OCI-M2 (cell line): Measurements from ENCODE around the gene TLE2.

Experiments
- DNase-seq: peaks from one replicate; lab custom pipeline; 2025; ENCODE audit not compliant: unreplicated experiment; lab: John Stamatoyannopoulos, UW

The TLE2 gene

DNA sequence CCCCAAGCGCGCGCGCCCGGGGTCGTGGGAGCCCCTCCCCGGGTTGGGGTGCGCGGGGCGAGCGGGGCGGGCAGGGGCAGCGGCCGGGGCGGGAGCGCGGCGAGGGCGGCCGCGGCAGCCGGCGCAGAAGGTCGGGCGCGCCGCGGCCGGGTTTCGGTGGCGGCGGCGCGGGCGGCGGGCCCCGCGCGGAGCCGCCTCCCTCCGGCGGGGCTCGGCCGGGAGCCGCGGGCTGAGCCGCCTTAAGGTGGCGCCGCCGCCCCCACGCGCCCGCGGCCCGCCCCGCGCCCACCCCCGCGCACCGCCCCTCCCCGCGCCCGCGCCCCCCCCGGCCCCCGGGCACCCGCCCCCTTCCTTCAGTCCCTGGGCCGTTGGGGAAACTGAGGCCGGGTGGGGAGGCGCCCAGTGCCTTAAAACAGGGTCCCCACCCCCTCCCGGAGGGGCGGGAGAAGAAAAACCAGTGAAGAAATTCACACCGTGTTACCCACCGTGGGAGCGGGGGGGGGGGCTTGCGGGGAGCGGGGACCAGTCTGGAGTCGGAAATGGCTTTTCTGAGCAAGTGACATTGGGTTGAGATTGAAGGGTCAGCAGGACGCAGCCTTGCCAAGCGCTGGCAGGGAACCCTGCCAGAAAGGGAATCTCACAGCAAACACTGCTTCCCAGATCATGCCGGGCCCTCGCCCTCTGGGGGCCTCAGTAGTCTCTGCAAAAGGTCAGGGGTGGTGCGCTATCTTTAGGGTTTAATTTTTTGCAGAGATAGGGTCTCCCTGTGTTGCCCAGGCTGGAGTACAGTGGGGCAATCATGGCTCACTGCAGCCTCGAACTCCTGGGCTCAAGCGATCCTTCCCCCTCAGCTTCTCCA, at the start of gene TLE2:
Gene TLE2 (minus strand): TSS at position 216 of the 859 bp plus-strand sequence. CDS start 376 bp downstream, outside the sequence.
- DNase-seq = no peak

DNA sequence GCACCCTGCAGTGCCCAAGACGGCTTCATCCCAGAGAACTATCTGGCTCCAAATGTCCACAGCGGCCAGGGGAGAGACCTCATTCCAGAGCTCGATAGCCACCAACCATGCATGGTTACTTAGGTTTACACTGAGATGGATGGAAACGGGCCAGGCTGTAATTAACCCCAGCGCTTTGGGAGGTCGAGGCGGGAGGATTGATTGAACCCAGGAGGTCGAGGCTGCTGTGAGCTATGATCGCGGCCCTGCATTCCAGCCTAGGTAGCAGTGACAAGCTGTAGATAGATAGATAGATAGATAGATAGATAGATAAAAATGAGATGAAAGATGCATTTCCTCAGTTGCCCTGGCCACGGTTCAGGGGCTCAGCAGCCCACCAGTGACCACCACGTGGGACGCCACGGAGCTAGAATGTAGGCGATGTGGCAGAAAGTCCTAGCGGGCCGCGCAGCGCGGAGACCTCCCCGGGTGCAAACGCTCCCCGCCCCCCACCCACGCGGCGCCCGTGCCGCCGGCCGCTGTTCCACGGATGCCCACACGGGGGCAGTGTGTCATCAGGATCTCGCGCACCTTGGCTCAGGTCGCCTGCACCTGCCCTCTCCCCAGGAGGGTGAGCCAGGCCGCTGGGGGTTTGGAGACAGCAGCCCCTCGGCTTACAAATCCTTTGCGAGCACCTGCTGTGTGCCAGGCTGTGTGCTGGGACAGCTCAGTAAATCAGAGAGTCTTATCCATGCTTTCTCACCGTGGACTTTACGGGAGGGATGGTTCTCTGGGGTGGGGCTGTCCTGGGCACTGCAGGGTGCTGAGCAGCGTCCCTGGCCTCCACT, 46.7 kb upstream of the TLE2 start:
- DNase-seq = no peak

- no peak for DNase-seq
Observed at GRCh38 chr19:3073931-3074595, 45.0 kb upstream of the TLE2 start.

DNA sequence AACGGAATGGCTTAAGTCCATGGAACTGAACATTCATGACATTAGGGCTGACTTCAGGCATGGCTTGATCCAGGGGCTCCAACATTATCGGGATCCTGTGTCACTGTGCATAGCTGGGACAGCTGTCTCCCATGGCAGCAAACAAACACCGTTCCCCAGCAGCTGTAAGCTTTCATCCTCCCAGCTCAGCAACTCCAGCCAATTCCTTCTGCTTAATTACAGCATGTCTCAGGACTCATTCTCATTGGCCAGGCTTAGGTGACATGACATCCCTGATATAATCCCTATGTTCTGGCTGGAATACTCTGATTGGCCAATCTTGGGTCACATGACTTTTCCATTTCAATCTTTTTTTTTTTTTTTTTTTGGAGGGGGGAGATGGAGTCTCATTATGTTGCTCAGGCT, 44.1 kb upstream of the TLE2 start:
- DNase-seq = no peak

DNA sequence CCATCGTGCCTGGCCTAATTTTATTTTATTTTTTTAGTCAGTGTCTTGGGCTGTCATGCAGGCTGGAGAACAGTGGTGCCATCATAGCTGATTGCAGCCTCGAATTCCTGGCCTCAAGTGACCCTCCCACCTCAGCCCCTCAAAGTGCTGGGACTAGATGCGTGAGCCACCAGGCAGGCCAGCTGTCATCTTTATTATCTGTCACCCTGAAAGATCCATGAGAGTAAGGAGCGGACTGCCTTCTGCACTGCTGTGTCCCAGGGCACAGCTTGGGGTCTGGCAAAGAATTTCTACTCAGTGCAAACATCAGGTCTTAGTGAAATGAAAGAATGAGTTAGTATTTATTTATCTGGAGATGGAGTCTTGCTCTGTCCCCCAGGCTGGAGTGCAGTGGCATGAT, 42.7 kb upstream of the TLE2 start:
- DNase-seq = no peak

DNA sequence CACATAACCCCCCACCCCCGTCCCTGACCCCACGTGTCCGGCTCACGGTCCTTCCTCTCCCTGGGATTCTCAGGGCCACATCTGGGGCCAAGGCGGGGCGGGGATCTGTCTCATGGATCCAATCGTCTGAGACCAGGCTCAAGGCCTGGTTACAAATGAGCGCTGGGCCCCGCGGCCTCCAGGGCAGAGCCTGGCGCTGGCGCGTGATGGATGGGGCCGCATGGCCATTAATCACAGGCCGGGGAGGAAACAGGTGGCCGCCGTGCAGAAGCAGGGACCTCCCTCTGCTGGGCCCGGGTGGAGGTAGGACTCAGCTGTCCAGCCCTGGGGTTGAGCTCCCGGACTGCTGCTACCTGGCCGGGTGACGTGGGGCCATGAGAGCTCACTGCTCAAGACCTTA, 39.0 kb upstream of the TLE2 start:
- no peak for DNase-seq

GRCh38 chr19:3067563-3067962, 38.5 kb upstream of the TLE2 start:
- DNase-seq = no peak

DNA sequence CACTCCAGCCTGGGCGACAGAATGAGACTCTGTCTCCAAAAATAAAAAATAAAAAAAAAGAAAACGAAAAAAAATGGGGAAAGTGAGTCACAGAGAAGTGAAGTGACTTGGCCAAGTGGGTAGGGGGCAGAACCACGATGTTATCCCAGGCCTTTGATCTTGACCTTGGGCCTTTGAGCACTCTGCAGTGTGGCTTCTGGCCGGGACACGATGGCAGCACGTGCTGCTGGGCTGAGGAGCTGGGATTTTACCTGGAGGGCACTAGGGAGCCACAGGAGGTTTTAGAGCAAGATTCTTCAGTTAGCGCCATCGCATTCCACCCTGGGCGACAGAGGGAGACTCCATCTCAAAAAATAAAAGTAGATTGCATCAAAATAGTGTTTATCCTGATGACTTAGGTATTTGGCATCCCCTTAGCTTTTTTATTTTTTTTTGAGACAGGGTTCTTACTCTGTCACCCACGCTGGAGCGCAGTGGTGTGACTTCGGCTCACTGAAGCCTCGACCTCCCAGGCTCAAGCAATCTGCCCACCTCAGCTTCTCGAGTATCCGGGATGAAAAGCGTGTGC, 37.5 kb upstream of the TLE2 start:
- DNase-seq = no peak

DNA sequence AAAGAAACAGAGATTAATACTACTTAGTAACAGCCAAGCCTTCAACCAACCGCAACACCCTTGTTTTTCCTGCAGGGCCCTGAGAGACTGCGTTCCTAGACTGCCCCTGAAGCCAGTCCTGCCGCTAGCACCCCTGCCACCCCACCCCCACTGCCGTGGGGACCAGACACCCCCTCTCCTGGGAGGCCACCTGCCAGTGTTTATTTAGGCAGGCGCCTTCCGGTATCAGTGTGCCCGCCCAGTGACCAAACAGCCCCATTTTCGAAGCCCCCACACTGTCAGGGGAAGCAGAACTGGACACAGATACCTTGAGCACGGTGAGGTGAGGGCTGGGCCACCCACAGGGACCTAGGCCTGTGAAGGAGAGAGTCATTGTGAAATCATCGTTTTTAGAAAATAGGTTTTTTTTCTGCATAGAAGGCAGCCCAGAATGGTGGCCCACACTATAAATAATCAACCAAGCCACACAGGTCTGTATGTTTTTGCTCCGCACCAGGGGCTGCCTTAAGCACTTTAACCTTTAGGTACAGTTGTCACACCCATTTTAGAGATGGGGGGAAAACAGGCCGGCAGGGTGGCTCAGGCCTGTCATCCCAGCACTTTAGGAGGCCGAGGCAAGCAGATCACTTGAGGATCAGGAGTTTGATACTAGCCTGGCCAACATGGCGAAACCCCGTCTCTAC, 36.7 kb upstream of the TLE2 start:
- DNase-seq = no peak

GRCh38 chr19:3064011-3064330, 34.9 kb upstream of the TLE2 start:
- no peak for DNase-seq

GRCh38 chr19:3062165-3063105, 33.4 kb upstream of the TLE2 start, which contains the start of gene TLE5:
TSS of gene TLE5 (minus strand) at chr19:3062495. CDS start at chr19:3062200, 295 bp downstream.
- no peak for DNase-seq

GRCh38 chr19:3061182-3062161, 32.4 kb upstream of the TLE2 start:
- no peak for DNase-seq

GRCh38 chr19:3060857-3061181, 31.7 kb upstream of the TLE2 start:
- no peak for DNase-seq

- no peak for DNase-seq
Observed at GRCh38 chr19:3059653-3060052, 30.6 kb upstream of the TLE2 start.

DNA sequence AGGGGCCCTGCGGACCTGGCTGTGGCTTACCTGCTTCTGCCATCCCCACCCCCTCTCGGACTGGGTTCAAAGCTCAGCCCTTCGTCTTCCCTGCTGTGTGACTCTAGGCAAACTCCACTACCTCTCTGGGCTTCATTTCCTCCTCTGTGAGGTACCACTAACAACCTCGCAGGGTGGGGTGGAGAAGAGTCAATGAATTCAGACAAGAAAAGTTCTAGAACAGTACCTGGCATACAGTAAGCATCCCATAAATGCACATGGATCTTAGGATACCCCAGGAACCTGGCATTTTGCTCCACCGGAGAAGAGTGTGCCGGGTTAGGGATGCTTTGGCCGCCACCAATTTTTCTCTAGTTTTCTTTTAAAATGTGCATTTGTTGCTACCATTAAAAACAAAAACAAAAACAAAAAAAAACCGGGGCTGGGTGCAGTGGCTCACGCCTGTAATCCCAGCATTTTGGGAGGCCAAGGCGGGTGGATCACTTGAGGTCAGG, 29.8 kb upstream of the TLE2 start:
- no peak for DNase-seq

DNA sequence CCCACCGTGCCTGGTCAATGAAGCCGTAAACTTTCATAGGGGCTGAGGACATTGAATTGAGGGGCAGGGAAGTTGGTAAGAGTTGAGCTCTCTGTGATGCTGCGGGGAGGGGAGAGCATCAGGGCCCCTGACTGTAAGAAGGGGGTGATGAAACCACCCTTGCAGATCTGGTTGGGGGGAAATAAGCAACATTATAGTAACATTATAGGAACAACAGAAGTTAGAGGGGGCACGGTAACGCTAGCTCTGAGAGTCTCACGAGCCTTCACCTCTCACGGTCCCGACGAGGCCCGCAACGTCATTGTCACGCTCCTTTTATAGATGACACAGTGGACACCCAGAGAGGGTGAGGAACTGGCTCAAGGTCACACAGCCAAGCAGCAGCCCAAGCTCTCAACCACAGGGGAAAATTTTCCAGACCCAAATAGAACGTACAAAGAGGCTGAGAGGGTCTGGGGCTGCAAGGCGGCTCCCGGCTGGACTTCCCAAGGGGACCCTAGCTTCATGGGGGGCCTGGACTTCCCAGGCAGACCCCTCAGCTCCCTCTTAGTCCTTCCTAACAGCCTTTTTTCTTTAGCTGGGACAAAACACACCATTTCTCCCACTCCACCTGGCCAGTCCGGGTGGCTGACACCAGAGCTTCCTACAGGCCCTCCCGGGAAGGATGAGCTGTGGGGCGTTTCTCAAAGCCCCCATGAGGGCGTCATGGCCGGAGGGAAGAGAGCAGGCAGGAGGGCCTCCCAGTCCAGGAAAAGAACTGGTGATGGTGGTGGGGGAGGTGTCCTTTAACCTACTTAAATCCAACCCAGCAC, 29.1 kb upstream of the TLE2 start:
- no peak for DNase-seq

- no peak for DNase-seq
Observed at GRCh38 chr19:3057275-3057714, 28.2 kb upstream of the TLE2 start.
